ENCODE data around the gene AMY2A. TPM values are rescaled to one million over a fixed set of nuclear protein-coding genes. Genes with fewer than 3 reads are reported as not detected.

AMY2A gene
- total and polyA plus RNA-seq, 2 donors = 0.34 TPM; not detected in 1

Other genes starting within 250 kb of the AMY2A start
- gene RNPC3, start 91.7 kb upstream of the AMY2A start, total RNA-seq = 11.2 TPM
- 17.2 TPM for gene RNPC3, start 91.7 kb upstream of the AMY2A start, polyA plus RNA-seq
- 12.5 TPM for gene AMY2B, start 45.8 kb upstream of the AMY2A start, total RNA-seq
- gene AMY2B, start 45.8 kb upstream of the AMY2A start, polyA plus RNA-seq = 83.9 TPM
- gene AMY1A, start 38.3 kb downstream of the AMY2A start, total RNA-seq = 0.05 TPM
- 1.9 TPM for gene AMY1A, start 38.3 kb downstream of the AMY2A start, polyA plus RNA-seq
- 0.14 TPM for gene AMY1B, start 78.8 kb downstream of the AMY2A start, total RNA-seq
- gene AMY1B, start 78.8 kb downstream of the AMY2A start, polyA plus RNA-seq = 1.2 TPM
- gene AMY1C, start 132.5 kb downstream of the AMY2A start, total RNA-seq = 2.5 TPM
- gene AMY1C, start 132.5 kb downstream of the AMY2A start, polyA plus RNA-seq = 15.1 TPM

Data from thymus (tissue), 2 donors.